T-cell (primary cell): ENCODE data around the gene TRAK2. TPM values are rescaled to one million over a fixed set of nuclear protein-coding genes. Genes with fewer than 3 reads are reported as not detected.

Experiments used
- ATAC-seq, 4 experiments: fragments of 200-7000 bp in 3 of 4; fragments of 150-1000 bp in 1 of 4; cut with Tn5 transposase; replicated peaks in 1 of 4; 1 replicate in 3 of 4; 2 replicates in 1 of 4; pipeline ENCODE4 v1.10.0; 2021; ENCODE audit warnings: moderate library complexity in 3 of 4, mild to moderate bottlenecking in 2 of 4, moderate number of reproducible peaks in 1 of 4
- CTCF ChIA-PET, 2 donors: fragments of 300-600 bp; sonication (Branson Sonifier 250); formaldehyde crosslinking; loops; one replicate each; lab custom pipeline; 2022; ENCODE audit warnings: antibody characterized with exemption in 2 of 2; lab: Charles Lee
- POLR2A ChIA-PET, 2 donors: fragments of 300-600 bp; sonication (Branson Sonifier 250); formaldehyde crosslinking; loops; one replicate each; lab custom pipeline; 2022; ENCODE audit warnings: antibody characterized with exemption in 2 of 2; lab: Charles Lee
- DNase-seq, 35 experiments: peaks; one replicate each; pipeline versions ENCODE4 v3.0.0 to v3.0.0-alpha.2; 2013 to 2023
- H3K27ac ChIP-seq: one replicate; pipeline ENCODE4 v1.5.1; 2013; ENCODE audit warnings: low read length
- H3K27me3 ChIP-seq, 2 experiments: replicated peaks in 1 of 2; 1 replicate in 1 of 2; 2 replicates in 1 of 2; pipeline versions ENCODE4 v1.6.1 to v1.7.0; 2013; ENCODE audit warnings: low read length in 1 of 2, mixed read lengths in 1 of 2; ENCODE audit not compliant: control insufficient read depth in 2 of 2, insufficient read depth in 2 of 2; ENCODE audit errors: extremely low read depth in 1 of 2
- H3K36me3 ChIP-seq, 2 donors: 1 replicate in 1 of 2; 2 replicates in 1 of 2; pipeline versions ENCODE4 v1.6.1 to v1.7.0; 2013; ENCODE audit warnings: low read length in 1 of 2; ENCODE audit not compliant: control insufficient read depth in 2 of 2, insufficient read depth in 1 of 2; ENCODE audit errors: extremely low read depth in 1 of 2
- H3K4me1 ChIP-seq, 2 experiments: 1 replicate in 1 of 2; 2 replicates in 1 of 2; pipeline versions ENCODE4 v1.6.1 to v1.7.0; 2013; ENCODE audit warnings: low read length in 2 of 2, mixed read lengths in 1 of 2; ENCODE audit not compliant: insufficient read depth in 2 of 2, control insufficient read depth in 1 of 2; ENCODE audit errors: extremely low read depth in 1 of 2
- H3K4me3 ChIP-seq, 2 donors: 1 replicate in 1 of 2; 2 replicates in 1 of 2; pipeline versions ENCODE4 v1.5.1 to v1.7.0; 2013; ENCODE audit warnings: mild to moderate bottlenecking in 2 of 2, low read length in 1 of 2, moderate library complexity in 1 of 2; ENCODE audit not compliant: control insufficient read depth in 1 of 2; ENCODE audit errors: extremely low read depth in 1 of 2
- H3K9me3 ChIP-seq: 2 replicates; pipeline ENCODE4 v1.7.0; 2013
- H3K27ac Mint-ChIP-seq, 2 donors: one replicate each; pipeline ENCODE4 v1.8.0; 2020 to 2021; ENCODE audit warnings: mild to moderate bottlenecking in 2 of 2, mixed read lengths in 2 of 2
- H3K27me3 Mint-ChIP-seq, 2 donors: one replicate each; pipeline ENCODE4 v1.8.0; 2021 to 2022; ENCODE audit warnings: mixed read lengths in 2 of 2
- H3K36me3 Mint-ChIP-seq: one replicate; pipeline ENCODE4 v1.8.0; 2021; ENCODE audit warnings: mixed read lengths
- H3K4me1 Mint-ChIP-seq, 3 donors: one replicate each; pipeline ENCODE4 v1.8.0; 2020 to 2022; ENCODE audit warnings: mixed read lengths in 3 of 3, mild to moderate bottlenecking in 1 of 3
- H3K4me3 Mint-ChIP-seq, 3 donors: one replicate each; pipeline ENCODE4 v1.8.0; 2020 to 2022; ENCODE audit warnings: mild to moderate bottlenecking in 3 of 3, mixed read lengths in 3 of 3, moderate library complexity in 3 of 3
- H3K9me3 Mint-ChIP-seq, 3 donors: one replicate each; pipeline ENCODE4 v1.8.0; 2020 to 2022; ENCODE audit warnings: mixed read lengths in 3 of 3
- WGBS: methylation state at CpG from one replicate; pipeline ENCODE4 v1.1.5; 2013; ENCODE audit warnings: missing lambda C conversion rate; ENCODE audit not compliant: insufficient coverage; 5-methylcytosine and 5-hydroxymethylcytosine counted together
- total RNA-seq, 35 experiments: library from RNA in 6 of 35; stranded (reverse) in 6 of 35; fragments of 120-200 nt in 1 of 35; gene quantifications; one replicate each; pipeline versions ENCODE4 v1.2.1 to v1.2.4 and lab custom pipeline; 2013 to 2026

Gene TRAK2, protein sequence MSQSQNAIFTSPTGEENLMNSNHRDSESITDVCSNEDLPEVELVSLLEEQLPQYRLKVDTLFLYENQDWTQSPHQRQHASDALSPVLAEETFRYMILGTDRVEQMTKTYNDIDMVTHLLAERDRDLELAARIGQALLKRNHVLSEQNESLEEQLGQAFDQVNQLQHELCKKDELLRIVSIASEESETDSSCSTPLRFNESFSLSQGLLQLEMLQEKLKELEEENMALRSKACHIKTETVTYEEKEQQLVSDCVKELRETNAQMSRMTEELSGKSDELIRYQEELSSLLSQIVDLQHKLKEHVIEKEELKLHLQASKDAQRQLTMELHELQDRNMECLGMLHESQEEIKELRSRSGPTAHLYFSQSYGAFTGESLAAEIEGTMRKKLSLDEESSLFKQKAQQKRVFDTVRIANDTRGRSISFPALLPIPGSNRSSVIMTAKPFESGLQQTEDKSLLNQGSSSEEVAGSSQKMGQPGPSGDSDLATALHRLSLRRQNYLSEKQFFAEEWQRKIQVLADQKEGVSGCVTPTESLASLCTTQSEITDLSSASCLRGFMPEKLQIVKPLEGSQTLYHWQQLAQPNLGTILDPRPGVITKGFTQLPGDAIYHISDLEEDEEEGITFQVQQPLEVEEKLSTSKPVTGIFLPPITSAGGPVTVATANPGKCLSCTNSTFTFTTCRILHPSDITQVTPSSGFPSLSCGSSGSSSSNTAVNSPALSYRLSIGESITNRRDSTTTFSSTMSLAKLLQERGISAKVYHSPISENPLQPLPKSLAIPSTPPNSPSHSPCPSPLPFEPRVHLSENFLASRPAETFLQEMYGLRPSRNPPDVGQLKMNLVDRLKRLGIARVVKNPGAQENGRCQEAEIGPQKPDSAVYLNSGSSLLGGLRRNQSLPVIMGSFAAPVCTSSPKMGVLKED
- 10 to 100 TPM; 39.5 to 47.9 (median 43.4) TPM for total RNA-seq
- total RNA-seq (2013): 44.4 TPM
- total RNA-seq (lab: John Stamatoyannopoulos, UW): 47.3 to 205 (median 102) reads per million in 29 experiments

- H3K4me1 ChIP-seq: peaks cover 32 to 33% of the 10 kb centered on the region in 2 experiments
- Mint-ChIP-seq H3K36me3 (peaks cover 8% of the 10 kb centered on the region), H3K4me1 (peaks cover 32 to 57% (median 52%) of the 10 kb centered on the region in 3 donors), H3K27me3 (no peaks in the 10 kb centered on the region), H3K27ac (peak within 1 kb of the TSS; percentile 92 to 95), H3K4me3 (peak within 1 kb of the TSS; percentile 96 to 99 (median 96)), H3K9me3 (no peaks in the 10 kb centered on the region)
- under 1% methylated on average over 73 of the region's 78 CpGs for WGBS
- no peaks in the 10 kb centered on the region for H3K27me3 ChIP-seq
- peak within 1 kb of the TSS; percentile 86 to 95 for H3K4me3 ChIP-seq
- H3K9me3 ChIP-seq: no peaks in the 10 kb centered on the region
- H3K27ac ChIP-seq: peak within 1 kb of the TSS; percentile 79
- DNase-seq (peak; percentile 84 to 97 (median 93)), ATAC-seq (peak; percentile 88 to 94 (median 90))
- CTCF ChIA-PET: interaction anchor here (0.5 to 1.9 kb wide), 12 partner anchors 17 to 1563 kb away, joined by 3 to 16 read pairs (median 3); partner anchors contain the start of genes CASP8 (in 1 of the 2), KCTD18 (in 1 of the 2) and NBEAL1 (in 1 of the 2)
- POLR2A ChIA-PET: interaction anchor here (0.5 to 1.1 kb wide), 13 partner anchors 28 to 1320 kb away, joined by 3 to 12 read pairs (median 5); partner anchors contain the start of gene CLK1 (in 1 of the 2)
- no peaks in the 10 kb centered on the region for H3K36me3 ChIP-seq
These were observed at the start of gene TRAK2, which contains the start of gene STRADB for GRCh38 chr2:201451292-201452057. Gene TRAK2, minus strand, starts transcription at chr2:201451458. Its CDS starts 30,951 bp downstream, at chr2:201420507. Gene STRADB, plus strand, starts transcription at chr2:201451740. Its CDS starts 3,101 bp downstream, at chr2:201454841.

GRCh38 chr2:201500534-201500933 is 49.3 kb upstream of the TRAK2 start:
- CTCF ChIA-PET: no interaction called here
- Histone ChIP-seq H3K27me3 (no peaks in the 10 kb centered on the region), H3K4me1 (no peaks in the 10 kb centered on the region), H3K27ac (no peak overlapping the region), H3K36me3 (no peaks in the 10 kb centered on the region), H3K4me3 (no peak overlapping the region), H3K9me3 (no peaks in the 10 kb centered on the region)
- POLR2A ChIA-PET: no interaction called here
- ATAC-seq: no peak
- Mint-ChIP-seq H3K27ac (no peak overlapping the region), H3K4me3 (no peak overlapping the region), H3K4me1 (no peaks in the 10 kb centered on the region), H3K27me3 (no peaks in the 10 kb centered on the region), H3K9me3 (peaks cover 8 to 27% (median 8%) of the 10 kb centered on the region in 3 donors), H3K36me3 (peaks cover 27% of the 10 kb centered on the region)
- WGBS: 20% methylated on average over 1 of the region's 3 CpGs
- no peak for DNase-seq

- Mint-ChIP-seq H3K9me3 (peaks cover 0 to 5% (median 1%) of the 10 kb centered on the region in 3 donors), H3K27me3 (peaks cover 0 to 3% of the 10 kb centered on the region in 2 donors)
- POLR2A ChIA-PET: no interaction called here
These were observed 45.5 kb upstream of the TRAK2 start for GRCh38 chr2:201496785-201497184.

GRCh38 chr2:201490291-201490690 is 39.0 kb upstream of the TRAK2 start:
- DNase-seq (no peak), ATAC-seq (no peak)
- no peaks in the 10 kb centered on the region for H3K36me3 ChIP-seq
- no peaks in the 10 kb centered on the region for H3K27me3 ChIP-seq
- ChIA-PET CTCF (no interaction called here), POLR2A (no interaction called here)
- WGBS: 100% methylated on average over 2 of the region's 4 CpGs
- no peaks in the 10 kb centered on the region for H3K4me1 ChIP-seq
- H3K9me3 ChIP-seq: no peaks in the 10 kb centered on the region
- no peak overlapping the region for H3K4me3 ChIP-seq
- Mint-ChIP-seq H3K27me3 (peaks cover 0 to 5% of the 10 kb centered on the region in 2 donors), H3K36me3 (no peaks in the 10 kb centered on the region), H3K27ac (no peak overlapping the region), H3K4me1 (no peaks in the 10 kb centered on the region), H3K9me3 (no peaks in the 10 kb centered on the region), H3K4me3 (no peak overlapping the region)
- no peak overlapping the region for H3K27ac ChIP-seq

More at GRCh38 chr2:201496785-201497184, 45.5 kb upstream of the TRAK2 start:
- WGBS: no CpG with 5 or more reads among the region's 1 CpG
- H3K4me1 ChIP-seq: no peaks in the 10 kb centered on the region
- CTCF ChIA-PET: no interaction called here
- no peaks in the 10 kb centered on the region for H3K9me3 ChIP-seq
- H3K4me3 Mint-ChIP-seq: no peak overlapping the region
- no peaks in the 10 kb centered on the region for H3K27me3 ChIP-seq
- H3K36me3 ChIP-seq: no peaks in the 10 kb centered on the region
- H3K27ac Mint-ChIP-seq: no peak overlapping the region
- no peak overlapping the region for H3K4me3 ChIP-seq
- no peak overlapping the region for H3K27ac ChIP-seq
- peaks cover 17% of the 10 kb centered on the region for H3K36me3 Mint-ChIP-seq
- no peak for DNase-seq
- H3K4me1 Mint-ChIP-seq: no peaks in the 10 kb centered on the region
- no peak for ATAC-seq

DNA sequence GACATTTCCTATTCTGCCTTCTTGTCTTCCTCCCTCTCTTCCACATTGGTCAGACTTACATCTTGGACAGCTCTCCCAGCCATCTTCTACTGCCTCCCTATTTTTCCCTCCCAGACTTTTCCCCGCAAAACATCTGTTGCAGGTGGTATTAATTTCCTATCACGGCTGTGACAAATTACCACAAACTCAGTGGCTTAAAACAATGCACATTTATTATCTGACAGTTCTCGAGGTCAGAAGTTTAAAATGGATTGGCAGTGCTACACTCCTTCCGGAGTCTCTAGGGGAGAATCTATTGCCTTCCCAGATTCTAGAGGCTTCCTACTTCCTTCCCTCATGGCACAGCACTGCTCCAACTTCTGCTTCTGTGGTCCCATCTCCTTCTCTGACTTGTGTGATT is 33.5 kb upstream of the TRAK2 start:
- Mint-ChIP-seq H3K9me3 (no peaks in the 10 kb centered on the region), H3K4me3 (no peak overlapping the region), H3K36me3 (peaks cover 18% of the 10 kb centered on the region), H3K27me3 (no peaks in the 10 kb centered on the region), H3K27ac (no peak overlapping the region), H3K4me1 (no peaks in the 10 kb centered on the region)
- CTCF ChIA-PET: no interaction called here
- no peak overlapping the region for H3K27ac ChIP-seq
- H3K9me3 ChIP-seq: no peaks in the 10 kb centered on the region
- no peak for DNase-seq
- H3K27me3 ChIP-seq: no peaks in the 10 kb centered on the region
- peaks cover 0 to 3% of the 10 kb centered on the region in 2 donors for H3K36me3 ChIP-seq
- no CpG with 5 or more reads among the region's 4 CpGs for WGBS
- ATAC-seq: no peak
- POLR2A ChIA-PET: no interaction called here
- H3K4me3 ChIP-seq: no peak overlapping the region
- no peaks in the 10 kb centered on the region for H3K4me1 ChIP-seq
